Measurements from ENCODE around the gene DEK. TPM values are rescaled to one million over a fixed set of nuclear protein-coding genes. Genes with fewer than 3 reads are reported as not detected.
A peak's percentile ranks its signal among the peaks of the same experiment; 100 is the strongest.
"Not testable (repeated sequence)": the region's sequence is repeated elsewhere in the genome, so short reads cannot be mapped to it uniquely, and the experiment has no call there.

The DEK gene
- total RNA-seq, 1 experiment from 2014 or later, result 154 TPM

- not testable (repeated sequence) for H2AFZ ChIP-seq (ENCODE audit: low read length); H3K27me3 ChIP-seq (ENCODE audit: low read length); H3K9me2 ChIP-seq (replicated peaks; ENCODE audit: insufficient read depth, low read length); H3K4me2 ChIP-seq (ENCODE audit: low read depth, low read length, poor library complexity, severe bottlenecking); H3K4me3 ChIP-seq (ENCODE audit: low read length); H3K4me1 ChIP-seq (ENCODE audit: low read length); H3K27ac ChIP-seq (ENCODE audit: low read length); H3K9me3 ChIP-seq (ENCODE audit: low read length); DNase-seq; H3K9ac ChIP-seq (ENCODE audit: low read length); H4K20me1 ChIP-seq (ENCODE audit: insufficient read depth, low read depth, low read length)
- peaks cover 48% of the 10 kb centered on the region; the same call in 1 of the 2 replicates for H3K36me3 ChIP-seq (ENCODE audit: insufficient read depth, low read length)
- peaks cover 24% of the 10 kb centered on the region for H3K79me2 ChIP-seq (ENCODE audit: low read length)
These were observed 37.8 kb downstream of the DEK start for GRCh38 chr6:18226451-18227105.

- Histone ChIP-seq H3K79me2 (ENCODE audit: low read length) (peaks cover 7% of the 10 kb centered on the region), H3K9me3 (ENCODE audit: low read length) (no peaks in the 10 kb centered on the region), H3K9ac (ENCODE audit: low read length) (no peak overlapping the region), H3K4me1 (ENCODE audit: low read length) (peaks cover 6% of the 10 kb centered on the region), H3K9me2 (replicated peaks; ENCODE audit: insufficient read depth, low read length) (no peaks in the 10 kb centered on the region), H4K20me1 (ENCODE audit: insufficient read depth, low read depth, low read length) (no peaks in the 10 kb centered on the region), H2AFZ (ENCODE audit: low read length) (no peak overlapping the region), H3K36me3 (ENCODE audit: insufficient read depth, low read length) (peaks cover 65% of the 10 kb centered on the region), H3K4me2 (ENCODE audit: low read depth, low read length, poor library complexity, severe bottlenecking) (no peak overlapping the region), H3K27ac (ENCODE audit: low read length) (no peak overlapping the region), H3K27me3 (ENCODE audit: low read length) (no peaks in the 10 kb centered on the region), H3K4me3 (ENCODE audit: low read length) (no peak overlapping the region)
- no peak for DNase-seq
These were observed 43.1 kb downstream of the DEK start for GRCh38 chr6:18221288-18221615.

DNA sequence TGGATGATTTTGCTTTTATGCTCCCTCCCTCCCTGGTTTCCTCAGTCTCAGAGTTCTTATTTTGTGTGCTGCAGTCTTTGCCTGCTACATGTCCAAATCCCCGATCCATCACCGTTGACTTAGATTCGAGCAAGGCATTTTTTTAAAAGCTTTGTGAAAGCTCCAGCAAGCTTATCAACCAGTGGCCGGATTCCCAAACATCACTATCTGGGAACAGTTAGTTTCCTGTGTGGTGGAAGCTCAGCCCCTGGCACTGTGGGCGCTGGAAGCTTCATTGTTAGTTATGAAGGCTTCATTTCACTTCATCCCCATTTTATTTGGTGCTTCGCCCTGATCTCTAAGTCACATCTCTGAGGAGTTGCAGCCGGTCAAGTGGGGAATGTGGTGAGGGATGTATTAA lies 44.7 kb downstream of the DEK start:
- Histone ChIP-seq H4K20me1 (ENCODE audit: insufficient read depth, low read depth, low read length) (no peaks in the 10 kb centered on the region), H3K27me3 (ENCODE audit: low read length) (no peaks in the 10 kb centered on the region), H3K4me1 (ENCODE audit: low read length) (peaks cover 22% of the 10 kb centered on the region), H2AFZ (ENCODE audit: low read length) (no peak overlapping the region), H3K9me3 (ENCODE audit: low read length) (no peaks in the 10 kb centered on the region), H3K4me2 (ENCODE audit: low read depth, low read length, poor library complexity, severe bottlenecking) (no peak overlapping the region), H3K9me2 (replicated peaks; ENCODE audit: insufficient read depth, low read length) (no peaks in the 10 kb centered on the region), H3K27ac (ENCODE audit: low read length) (no peak overlapping the region), H3K4me3 (ENCODE audit: low read length) (no peak overlapping the region), H3K9ac (ENCODE audit: low read length) (no peak overlapping the region), H3K36me3 (ENCODE audit: insufficient read depth, low read length) (peaks cover 50% of the 10 kb centered on the region), H3K79me2 (ENCODE audit: low read length) (peaks cover 4% of the 10 kb centered on the region; the same call in 1 of the 2 replicates)
- DNase-seq, result no peak

DNA sequence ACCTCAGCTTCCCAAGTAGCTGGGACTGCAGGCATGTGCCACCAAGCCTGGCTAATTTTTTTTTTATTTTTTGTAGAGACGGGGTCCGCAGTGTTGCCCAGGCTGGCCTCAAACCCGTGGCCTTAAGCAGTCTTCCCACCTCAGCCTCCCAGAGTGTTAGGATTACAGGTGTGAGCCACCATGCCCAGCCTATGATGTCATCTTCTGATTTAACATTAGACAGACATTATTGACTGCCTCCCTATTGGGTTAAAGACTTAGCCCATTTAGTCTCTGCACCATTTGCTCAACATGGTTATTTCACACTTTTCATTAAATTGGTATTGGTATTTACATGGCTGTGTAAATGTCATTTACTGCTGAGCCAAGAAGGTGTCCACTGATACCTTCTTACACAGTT lies 46.1 kb downstream of the DEK start:
- H3K27ac ChIP-seq (ENCODE audit: low read length), result no peak overlapping the region
- peaks cover 37% of the 10 kb centered on the region for H3K36me3 ChIP-seq (ENCODE audit: insufficient read depth, low read length)
- H3K4me2 ChIP-seq (ENCODE audit: low read depth, low read length, poor library complexity, severe bottlenecking), result no peak overlapping the region
- no peak overlapping the region for H3K4me3 ChIP-seq (ENCODE audit: low read length)
- H2AFZ ChIP-seq (ENCODE audit: low read length), result no peak overlapping the region
- H3K9me3 ChIP-seq (ENCODE audit: low read length), result no peaks in the 10 kb centered on the region
- H3K79me2 ChIP-seq (ENCODE audit: low read length), result no peaks in the 10 kb centered on the region
- peaks cover 32% of the 10 kb centered on the region for H3K4me1 ChIP-seq (ENCODE audit: low read length)
- H3K27me3 ChIP-seq (ENCODE audit: low read length), result no peaks in the 10 kb centered on the region
- H4K20me1 ChIP-seq (ENCODE audit: insufficient read depth, low read depth, low read length), result no peaks in the 10 kb centered on the region
- H3K9me2 ChIP-seq (replicated peaks; ENCODE audit: insufficient read depth, low read length), result no peaks in the 10 kb centered on the region
- H3K9ac ChIP-seq (ENCODE audit: low read length), result no peak overlapping the region
- DNase-seq, result no peak

DNA sequence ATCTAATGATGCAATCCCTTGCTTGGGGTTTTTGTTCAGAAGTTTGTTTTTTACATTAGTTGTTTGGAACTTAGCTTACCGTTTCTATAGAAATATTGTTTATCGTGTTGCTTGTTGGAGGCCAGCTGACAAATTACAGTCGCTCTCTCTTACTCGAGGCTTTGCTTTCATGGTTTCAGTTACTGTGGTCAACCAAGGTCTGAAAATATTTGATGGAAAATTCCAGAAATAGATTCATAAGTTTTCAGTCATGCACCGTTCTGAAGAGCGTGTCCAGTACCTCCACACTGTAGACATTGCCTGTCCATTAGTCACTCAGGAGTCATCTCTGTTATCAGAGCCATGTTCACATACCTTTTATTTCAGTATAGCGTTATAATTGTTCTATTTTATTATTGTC lies 47.9 kb downstream of the DEK start:
- Histone ChIP-seq H3K9me3 (ENCODE audit: low read length) (no peaks in the 10 kb centered on the region), H3K27me3 (ENCODE audit: low read length) (no peaks in the 10 kb centered on the region), H3K4me3 (ENCODE audit: low read length) (no peak overlapping the region), H3K36me3 (ENCODE audit: insufficient read depth, low read length) (peaks cover 21% of the 10 kb centered on the region), H3K79me2 (ENCODE audit: low read length) (no peaks in the 10 kb centered on the region), H3K27ac (ENCODE audit: low read length) (peak overlapping the region; percentile 86), H3K4me2 (ENCODE audit: low read depth, low read length, poor library complexity, severe bottlenecking) (peak overlapping the region; percentile 57), H3K4me1 (ENCODE audit: low read length) (peaks cover 34% of the 10 kb centered on the region), H2AFZ (ENCODE audit: low read length) (no peak overlapping the region), H3K9me2 (replicated peaks; ENCODE audit: insufficient read depth, low read length) (no peaks in the 10 kb centered on the region), H3K9ac (ENCODE audit: low read length) (no peak overlapping the region), H4K20me1 (ENCODE audit: insufficient read depth, low read depth, low read length) (no peaks in the 10 kb centered on the region)
- no peak for DNase-seq

GRCh38 chr6:18215436-18215835 lies 48.9 kb downstream of the DEK start:
- Histone ChIP-seq H3K27ac (ENCODE audit: low read length) (peak overlapping the region; percentile 86), H3K36me3 (ENCODE audit: insufficient read depth, low read length) (peaks cover 18% of the 10 kb centered on the region), H2AFZ (ENCODE audit: low read length) (no peak overlapping the region), H3K79me2 (ENCODE audit: low read length) (no peaks in the 10 kb centered on the region), H4K20me1 (ENCODE audit: insufficient read depth, low read depth, low read length) (no peaks in the 10 kb centered on the region), H3K9me3 (ENCODE audit: low read length) (no peaks in the 10 kb centered on the region), H3K27me3 (ENCODE audit: low read length) (no peaks in the 10 kb centered on the region), H3K4me3 (ENCODE audit: low read length) (peak overlapping the region; percentile 25; the same call in 1 of the 2 replicates), H3K4me1 (ENCODE audit: low read length) (peaks cover 43% of the 10 kb centered on the region), H3K9me2 (replicated peaks; ENCODE audit: insufficient read depth, low read length) (no peaks in the 10 kb centered on the region), H3K9ac (ENCODE audit: low read length) (peak overlapping the region; percentile 23), H3K4me2 (ENCODE audit: low read depth, low read length, poor library complexity, severe bottlenecking) (peak overlapping the region; percentile 57)
- DNase-seq, result peak; percentile 82

DNA sequence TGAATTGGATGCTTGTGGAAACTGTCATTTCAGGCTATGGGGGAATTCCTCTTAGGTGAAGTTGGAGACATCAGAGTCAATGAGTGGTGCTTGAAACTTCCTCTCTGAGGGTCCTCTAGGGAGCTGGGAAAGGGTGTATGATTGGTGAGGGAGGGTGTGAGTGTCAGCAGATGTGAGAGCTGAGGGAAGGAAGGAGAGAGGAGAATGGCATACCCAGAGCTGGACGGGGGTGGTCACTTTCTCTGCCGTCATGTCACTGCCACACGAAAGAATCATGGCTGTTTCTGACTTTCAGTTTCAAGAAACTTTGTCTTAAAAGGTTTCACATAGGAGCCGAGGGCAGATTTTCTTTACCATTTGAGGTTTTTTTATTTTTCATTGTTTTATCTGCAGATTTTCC lies 50.3 kb downstream of the DEK start:
- no peaks in the 10 kb centered on the region for H3K9me3 ChIP-seq (ENCODE audit: low read length)
- no peaks in the 10 kb centered on the region for H3K27me3 ChIP-seq (ENCODE audit: low read length)
- no peak overlapping the region for H2AFZ ChIP-seq (ENCODE audit: low read length)
- H3K79me2 ChIP-seq (ENCODE audit: low read length), result no peaks in the 10 kb centered on the region
- peak overlapping the region; percentile 86 for H3K27ac ChIP-seq (ENCODE audit: low read length)
- no peak overlapping the region for H3K4me2 ChIP-seq (ENCODE audit: low read depth, low read length, poor library complexity, severe bottlenecking)
- H3K9me2 ChIP-seq (replicated peaks; ENCODE audit: insufficient read depth, low read length), result no peaks in the 10 kb centered on the region
- no peak overlapping the region for H3K9ac ChIP-seq (ENCODE audit: low read length)
- H3K4me3 ChIP-seq (ENCODE audit: low read length), result no peak overlapping the region
- no peak for DNase-seq
- peaks cover 13% of the 10 kb centered on the region for H3K36me3 ChIP-seq (ENCODE audit: insufficient read depth, low read length)
- peaks cover 43% of the 10 kb centered on the region for H3K4me1 ChIP-seq (ENCODE audit: low read length)
- no peaks in the 10 kb centered on the region for H4K20me1 ChIP-seq (ENCODE audit: insufficient read depth, low read depth, low read length)

DNA sequence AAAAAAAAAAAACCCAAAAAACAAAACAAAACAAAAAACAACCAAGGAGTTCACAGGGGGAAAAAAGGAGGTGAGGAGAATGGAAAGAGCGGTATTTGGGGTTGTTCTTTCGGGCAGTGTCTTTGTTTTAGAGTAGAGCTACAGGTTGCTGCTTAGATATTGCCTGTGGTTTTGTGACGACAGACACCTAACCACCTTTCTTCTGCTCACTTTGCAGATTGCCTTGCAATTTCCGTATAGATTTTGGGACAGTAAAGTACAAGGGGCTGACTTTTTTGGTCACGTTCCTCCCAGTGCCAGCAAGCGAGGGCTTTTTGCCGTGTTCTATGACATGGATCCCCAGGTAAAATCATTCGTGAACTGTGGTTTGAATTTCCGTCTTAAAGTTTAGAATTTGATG lies 50.9 kb downstream of the DEK start:
- no peaks in the 10 kb centered on the region for H3K9me2 ChIP-seq (replicated peaks; ENCODE audit: insufficient read depth, low read length)
- no peak overlapping the region for H3K9ac ChIP-seq (ENCODE audit: low read length)
- no peaks in the 10 kb centered on the region for H3K27me3 ChIP-seq (ENCODE audit: low read length)
- H3K36me3 ChIP-seq (ENCODE audit: insufficient read depth, low read length), result peaks cover 13% of the 10 kb centered on the region
- H3K4me2 ChIP-seq (ENCODE audit: low read depth, low read length, poor library complexity, severe bottlenecking), result no peak overlapping the region
- H3K27ac ChIP-seq (ENCODE audit: low read length), result no peak overlapping the region
- no peaks in the 10 kb centered on the region for H3K79me2 ChIP-seq (ENCODE audit: low read length)
- H3K4me1 ChIP-seq (ENCODE audit: low read length), result peaks cover 43% of the 10 kb centered on the region
- H3K9me3 ChIP-seq (ENCODE audit: low read length), result no peaks in the 10 kb centered on the region
- H4K20me1 ChIP-seq (ENCODE audit: insufficient read depth, low read depth, low read length), result no peaks in the 10 kb centered on the region
- no peak overlapping the region for H2AFZ ChIP-seq (ENCODE audit: low read length)
- H3K4me3 ChIP-seq (ENCODE audit: low read length), result no peak overlapping the region
- DNase-seq, result no peak
